Prostate gland (tissue), 2 donors: Measurements from ENCODE around the gene SBF2.

ENCODE experiments used
- POLR2A ChIP-seq: fragments of 450-650 bp; IDR thresholded peaks from one replicate; pipeline ENCODE4 v1.6.1; 2016; ENCODE audit warnings: antibody characterized with exemption, mild to moderate bottlenecking
- POLR2AphosphoS5 ChIP-seq: sonication (generic); formaldehyde crosslinking; IDR thresholded peaks from one replicate; pipeline ENCODE4 v1.6.1; 2017; ENCODE audit warnings: antibody characterized with exemption
- TF ChIP-seq, protein P1 (sequence below), 4 experiments: fragments of 200-600 bp in 2 of 4; fragments of 450-650 bp in 2 of 4; sonication (generic) in 2 of 4; IDR thresholded peaks; 1 replicate in 3 of 4; 2 replicates in 1 of 4; pipeline ENCODE4 v1.5.1; 2016 to 2019; ENCODE audit warnings: antibody characterized with exemption in 4 of 4, mild to moderate bottlenecking in 2 of 4, moderate library complexity in 2 of 4

DNA sequence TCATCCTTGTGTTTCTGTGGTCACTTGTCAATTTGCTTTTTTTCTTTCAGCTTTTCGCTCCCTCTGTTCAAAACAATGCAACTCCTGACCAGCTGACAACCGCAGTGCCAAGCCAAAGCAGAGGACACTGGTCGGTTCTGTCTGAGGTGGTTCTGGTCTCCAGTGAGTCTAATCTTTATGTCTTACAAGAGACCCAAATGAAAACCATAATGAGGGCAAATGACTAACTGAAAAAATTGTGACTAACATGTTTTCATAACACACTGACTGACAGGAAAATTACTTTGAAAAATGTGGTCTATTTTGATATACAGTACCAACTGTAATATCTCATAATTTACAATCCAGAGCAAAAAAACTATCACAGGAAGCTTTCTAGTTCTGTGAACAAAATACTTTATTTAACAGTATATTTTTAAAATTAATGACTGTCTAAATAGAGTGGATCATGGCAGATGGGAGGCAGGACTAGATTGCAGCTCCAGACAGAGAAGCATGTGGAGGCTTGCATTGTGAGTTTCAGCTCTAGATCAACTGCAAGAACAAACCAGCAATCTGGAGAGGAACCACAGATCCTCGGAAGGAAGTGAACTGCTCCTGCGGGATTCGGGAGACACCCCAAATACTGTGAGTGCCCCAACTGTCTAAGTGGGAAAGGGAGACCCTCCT lies 311.8 kb downstream of the SBF2 start:
- TF ChIP-seq, protein P1, sequence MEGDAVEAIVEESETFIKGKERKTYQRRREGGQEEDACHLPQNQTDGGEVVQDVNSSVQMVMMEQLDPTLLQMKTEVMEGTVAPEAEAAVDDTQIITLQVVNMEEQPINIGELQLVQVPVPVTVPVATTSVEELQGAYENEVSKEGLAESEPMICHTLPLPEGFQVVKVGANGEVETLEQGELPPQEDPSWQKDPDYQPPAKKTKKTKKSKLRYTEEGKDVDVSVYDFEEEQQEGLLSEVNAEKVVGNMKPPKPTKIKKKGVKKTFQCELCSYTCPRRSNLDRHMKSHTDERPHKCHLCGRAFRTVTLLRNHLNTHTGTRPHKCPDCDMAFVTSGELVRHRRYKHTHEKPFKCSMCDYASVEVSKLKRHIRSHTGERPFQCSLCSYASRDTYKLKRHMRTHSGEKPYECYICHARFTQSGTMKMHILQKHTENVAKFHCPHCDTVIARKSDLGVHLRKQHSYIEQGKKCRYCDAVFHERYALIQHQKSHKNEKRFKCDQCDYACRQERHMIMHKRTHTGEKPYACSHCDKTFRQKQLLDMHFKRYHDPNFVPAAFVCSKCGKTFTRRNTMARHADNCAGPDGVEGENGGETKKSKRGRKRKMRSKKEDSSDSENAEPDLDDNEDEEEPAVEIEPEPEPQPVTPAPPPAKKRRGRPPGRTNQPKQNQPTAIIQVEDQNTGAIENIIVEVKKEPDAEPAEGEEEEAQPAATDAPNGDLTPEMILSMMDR (IDR thresholded peaks at IDR 0.05), result no peak
- TF ChIP-seq POLR2A (no peak), POLR2AphosphoS5 (no peak)
